ENCODE results near the gene COL6A2. TPM values are rescaled to one million over a fixed set of nuclear protein-coding genes. Genes with fewer than 3 reads are reported as not detected.
"Not testable (repeated sequence)": the region's sequence is repeated elsewhere in the genome, so short reads cannot be mapped to it uniquely, and the experiment has no call there.

Gene COL6A2
- total RNA-seq, 1 donor from 2014 or later: 37.1 TPM

DNA sequence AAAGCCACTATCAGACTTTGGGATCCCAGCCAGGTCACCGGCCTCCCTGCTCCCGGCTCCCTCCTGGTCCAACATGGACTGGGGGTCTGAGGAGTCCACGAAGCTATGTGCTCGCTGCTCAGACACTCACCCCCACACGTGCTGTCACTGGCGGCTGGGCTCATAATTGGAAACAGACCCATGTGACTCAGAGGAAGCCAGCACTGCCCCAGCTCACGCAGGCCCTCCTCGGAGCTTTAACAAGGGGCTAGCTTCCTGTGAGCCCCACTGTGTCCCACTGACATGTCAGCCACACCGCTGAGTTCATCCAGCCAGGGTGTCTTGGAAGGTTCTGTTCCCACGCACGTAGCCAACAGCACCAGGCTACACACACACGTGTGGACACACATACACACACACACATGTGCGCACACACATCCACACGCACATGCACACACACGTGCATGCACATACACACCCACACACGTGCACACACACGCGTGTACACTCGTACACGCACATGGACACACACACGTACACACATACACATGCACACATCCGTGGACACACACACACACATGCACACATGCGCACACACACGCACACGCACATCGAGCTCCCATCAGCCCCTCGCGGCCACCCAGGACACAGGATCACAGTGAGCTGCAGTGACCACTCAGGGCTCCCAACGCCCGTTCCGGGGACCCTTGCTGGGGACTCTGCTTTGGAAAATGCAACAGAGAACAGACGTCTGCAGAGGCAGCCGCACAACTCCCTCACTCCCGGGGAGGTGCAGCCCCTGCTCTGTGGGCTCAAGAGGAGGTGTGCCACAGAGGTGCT is 18.4 kb upstream of the COL6A2 start:
- DNase-seq: no peak

DNA sequence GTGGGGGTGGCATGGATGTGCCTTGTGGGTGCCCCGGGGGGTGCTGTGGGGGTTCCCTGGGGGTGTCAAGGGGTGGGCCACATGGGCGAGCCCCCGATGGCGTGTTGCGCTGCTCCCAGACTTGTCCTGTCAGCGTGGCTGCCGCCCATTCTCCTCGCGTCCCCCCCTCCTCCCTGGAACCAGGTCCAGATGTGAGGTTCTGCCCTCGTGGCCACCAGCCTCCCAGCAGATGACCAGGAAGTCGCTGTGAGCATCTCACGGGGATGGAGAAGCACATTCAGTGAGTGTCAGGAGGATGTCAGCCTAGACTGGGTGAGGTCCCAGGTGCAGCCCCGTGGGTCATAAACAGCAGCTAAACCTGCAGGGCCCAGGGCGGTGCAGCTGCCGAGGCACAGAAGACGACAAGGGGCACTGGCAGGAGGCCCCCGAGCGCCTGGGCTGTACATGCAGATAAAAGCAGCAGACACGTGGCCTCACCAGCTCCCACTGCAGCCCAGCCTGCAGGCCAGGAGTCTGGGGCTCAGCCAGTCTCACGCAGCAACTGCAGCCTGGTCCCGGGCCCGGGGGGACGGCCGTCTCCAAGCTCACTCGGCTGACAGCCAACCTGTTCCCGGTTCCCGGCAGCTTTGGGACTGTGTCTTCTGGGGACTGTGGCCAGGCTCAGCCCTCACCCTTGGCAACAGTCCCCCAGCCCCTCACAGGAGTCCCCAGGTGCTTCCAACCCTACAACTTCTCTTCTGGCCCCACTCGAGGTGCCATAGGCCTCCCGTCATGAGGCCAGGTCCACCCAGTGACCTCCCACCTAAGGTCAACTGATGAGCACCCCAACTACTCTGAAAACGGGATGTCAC is 17.5 kb upstream of the COL6A2 start:
- DNase-seq: no peak

DNA sequence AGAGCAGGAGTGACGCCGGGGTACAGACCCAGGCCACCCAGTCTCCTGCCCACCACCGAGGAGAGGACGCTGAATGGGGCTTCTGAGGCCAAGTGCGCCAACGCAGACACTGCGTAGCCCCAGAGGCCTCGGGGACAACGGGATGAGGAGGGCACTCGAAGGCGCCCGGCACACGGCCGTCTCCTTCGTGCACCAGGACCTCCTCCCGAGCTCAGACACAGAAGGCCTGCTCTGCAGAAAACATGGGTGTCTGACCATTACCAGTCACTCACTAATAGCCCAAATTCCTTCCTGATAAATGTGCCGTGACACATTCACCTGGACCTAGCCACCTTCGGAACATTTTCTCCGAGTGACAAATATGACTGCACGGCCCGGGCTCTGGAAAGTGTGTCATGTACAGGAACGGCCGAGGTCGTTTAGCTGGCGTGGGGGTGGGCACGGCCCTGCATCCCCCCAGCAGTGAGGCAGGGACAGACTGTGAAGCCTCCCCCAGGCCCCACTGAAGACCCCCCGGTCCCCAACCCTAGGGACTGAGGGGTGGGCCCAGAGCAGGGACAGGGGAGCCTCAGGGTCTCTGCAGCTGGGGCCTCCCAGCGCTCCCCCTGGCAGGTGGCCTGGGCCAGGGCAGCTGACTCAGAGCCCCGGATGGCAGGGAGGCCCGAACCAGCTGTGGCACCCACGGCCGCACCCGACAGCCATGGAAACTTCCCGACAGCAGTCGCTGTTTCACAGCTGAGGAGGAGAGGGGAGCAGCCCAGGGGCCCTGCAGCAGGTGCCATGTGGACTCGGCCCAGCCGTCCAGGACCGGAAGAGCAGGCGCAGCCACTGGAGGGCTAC is 16.7 kb upstream of the COL6A2 start:
- DNase-seq: no peak

DNA sequence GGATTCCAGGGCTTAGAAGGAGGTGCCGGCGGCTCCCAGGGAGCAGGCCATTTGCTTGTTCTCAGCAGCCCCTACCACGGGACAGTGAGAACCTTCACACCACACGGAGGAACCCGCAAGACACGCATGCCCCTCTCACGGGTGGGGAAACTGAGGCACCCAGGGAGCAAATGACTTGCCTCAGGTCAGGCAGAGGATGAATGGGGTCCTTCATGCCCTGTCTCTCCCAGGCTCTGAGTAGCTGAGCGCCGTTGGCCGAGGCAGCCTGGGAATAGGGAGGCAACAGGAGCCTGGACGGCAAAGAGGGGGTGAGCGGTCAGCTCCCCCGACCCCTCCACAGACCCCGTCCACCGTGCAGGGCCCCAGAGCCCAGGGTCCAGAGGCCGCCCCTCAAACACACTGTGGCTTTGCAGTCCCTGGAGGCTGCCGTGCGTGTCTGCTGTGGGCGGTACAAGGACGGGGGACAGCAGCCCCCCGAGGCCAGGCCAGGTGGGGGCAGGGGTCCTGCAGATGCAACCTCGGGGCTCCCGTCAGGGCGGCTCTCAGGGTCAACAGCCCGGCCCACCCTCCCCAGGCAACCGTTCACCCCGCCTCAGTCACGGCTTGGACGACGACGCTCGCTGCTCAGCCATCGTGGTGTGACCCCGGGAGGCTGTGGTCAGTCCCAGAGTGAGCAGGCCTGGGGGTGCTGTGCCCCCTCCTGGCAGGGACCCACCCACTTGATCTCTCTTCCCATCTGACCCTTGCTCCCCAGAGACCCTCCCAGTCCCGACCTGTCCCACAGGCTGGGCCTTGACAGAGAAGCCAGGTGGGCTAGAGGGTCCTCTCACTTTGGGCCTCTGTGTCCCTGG is 15.8 kb upstream of the COL6A2 start:
- DNase-seq: no peak

DNA sequence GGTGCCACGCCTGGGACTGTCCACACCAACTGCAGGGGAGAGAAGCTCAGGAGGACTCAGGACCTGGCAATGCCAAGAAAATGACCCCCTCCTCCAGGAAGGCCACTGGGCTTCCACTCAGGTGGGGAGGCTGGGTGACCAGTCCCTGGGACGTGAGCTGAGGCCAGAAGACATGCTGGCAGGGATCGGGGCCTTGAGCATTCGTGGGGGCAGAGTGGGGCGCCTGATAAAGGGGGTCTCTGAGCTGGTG is 15.3 kb upstream of the COL6A2 start:
- DNase-seq: no peak

DNA sequence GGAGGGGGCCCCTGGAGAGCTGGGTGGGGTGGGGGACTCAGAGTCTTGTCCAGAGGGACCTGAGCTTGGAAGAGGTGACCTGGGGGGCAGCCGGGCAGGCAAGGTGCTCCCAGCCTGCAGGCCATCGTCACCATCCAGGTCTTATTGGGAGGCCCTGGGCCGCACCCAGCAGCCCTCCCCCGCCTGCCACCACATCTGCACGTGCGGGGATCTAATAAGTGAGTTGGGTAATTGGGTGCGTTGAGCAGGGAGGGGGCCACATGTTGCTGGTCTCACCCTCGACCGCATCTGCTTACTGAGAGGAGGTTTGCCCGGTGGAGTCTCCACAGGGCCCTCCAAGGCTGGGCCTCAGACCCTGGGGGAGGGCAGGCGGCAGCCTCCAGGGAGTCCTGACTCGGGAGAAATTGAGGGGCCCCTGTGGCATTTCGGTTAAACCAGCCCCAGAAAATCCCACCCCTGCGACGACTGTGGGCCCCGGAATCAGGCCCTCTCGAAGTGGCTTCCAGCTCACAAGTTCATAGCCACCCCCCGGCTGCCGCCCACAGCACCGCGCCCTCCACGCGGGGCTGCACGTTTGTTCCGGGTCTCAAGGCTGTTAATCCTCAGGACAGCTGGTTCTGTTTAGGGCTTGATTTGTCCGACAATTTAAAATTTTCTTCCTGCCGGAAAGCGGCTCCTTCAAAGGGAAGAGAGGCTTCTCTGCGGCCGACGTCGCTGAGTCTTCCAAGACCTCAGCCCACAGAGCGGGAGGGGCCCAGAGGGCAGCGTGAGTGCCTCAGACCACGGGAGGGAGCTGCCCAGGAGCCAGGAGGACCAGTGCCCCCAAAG is 14.7 kb upstream of the COL6A2 start:
- DNase-seq: no peak

DNA sequence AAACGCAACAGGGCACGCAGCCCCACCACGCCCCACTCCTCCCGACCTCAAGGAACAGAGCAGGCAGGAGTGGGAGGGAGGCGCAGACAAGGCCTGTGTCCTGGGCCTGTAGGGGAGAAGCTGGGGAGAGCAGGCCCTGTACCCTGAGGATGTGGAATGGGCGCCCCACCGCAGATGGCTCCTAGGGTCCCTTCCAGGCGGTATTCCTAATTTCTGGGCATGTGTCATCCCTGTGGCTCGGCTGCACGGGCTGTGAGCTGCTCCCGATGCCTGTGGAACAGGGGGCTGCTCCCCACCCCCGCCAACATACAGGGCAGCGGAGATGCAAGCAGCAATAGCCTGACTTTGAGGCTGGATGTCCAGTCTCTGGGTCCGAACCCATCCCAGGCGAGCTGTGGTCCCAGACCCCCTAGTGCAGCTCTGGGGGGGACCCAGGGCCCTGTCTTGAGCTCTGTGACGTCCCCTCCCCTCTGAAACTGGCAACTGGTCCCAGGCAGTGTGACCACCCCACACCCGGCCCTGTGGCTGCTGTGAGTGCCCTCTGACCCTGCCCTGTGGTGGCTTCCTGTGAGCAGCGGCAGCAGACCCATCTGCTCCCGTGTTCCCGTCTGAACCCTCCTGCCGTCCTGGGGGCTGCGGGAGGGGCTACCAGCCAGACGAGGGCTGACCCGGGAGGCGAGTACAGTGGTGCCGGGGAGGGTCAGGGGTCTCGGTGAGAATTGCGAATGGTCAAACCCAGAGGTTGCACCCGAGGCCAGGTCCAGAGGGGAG is 13.9 kb upstream of the COL6A2 start:
- DNase-seq: no peak

DNA sequence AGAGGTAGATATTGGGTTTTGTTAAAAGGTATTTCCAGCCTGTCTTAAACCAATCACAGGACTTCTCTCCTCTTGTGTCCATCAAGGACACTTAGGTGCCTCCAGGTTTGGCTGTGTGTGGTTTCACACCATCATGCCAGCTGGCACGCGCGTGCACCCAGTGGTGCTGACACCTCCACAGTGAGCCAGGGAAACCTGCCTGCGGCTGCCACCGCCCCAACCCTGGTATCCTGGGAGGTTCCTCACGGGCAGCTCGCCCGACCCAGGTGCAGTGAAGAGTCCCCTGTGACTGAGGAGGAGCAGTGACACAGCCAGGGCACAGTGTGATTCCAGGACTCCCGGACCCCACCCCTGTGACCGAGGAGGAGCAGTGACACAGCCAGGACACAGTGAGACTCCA is 13.2 kb upstream of the COL6A2 start:
- DNase-seq: no peak

DNA sequence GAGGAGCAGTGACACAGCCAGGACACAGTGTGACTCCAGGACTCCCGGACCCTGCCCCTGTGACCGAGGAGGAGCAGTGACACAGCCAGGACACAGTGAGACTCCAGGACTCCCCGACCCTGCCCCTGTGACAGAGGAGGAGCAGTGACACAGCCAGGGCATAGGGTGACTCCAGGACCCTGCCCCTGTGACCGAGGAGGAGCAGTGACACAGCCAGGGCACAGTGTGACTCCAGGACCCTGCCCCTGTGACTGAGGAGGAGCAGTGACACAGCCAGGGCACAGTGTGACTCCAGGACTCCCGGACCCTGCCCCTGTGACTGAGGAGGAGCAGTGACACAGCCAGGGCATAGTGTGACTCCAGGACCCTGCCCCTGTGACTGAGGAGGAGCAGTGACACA is 12.7 kb upstream of the COL6A2 start:
- not testable (repeated sequence) for DNase-seq

DNA sequence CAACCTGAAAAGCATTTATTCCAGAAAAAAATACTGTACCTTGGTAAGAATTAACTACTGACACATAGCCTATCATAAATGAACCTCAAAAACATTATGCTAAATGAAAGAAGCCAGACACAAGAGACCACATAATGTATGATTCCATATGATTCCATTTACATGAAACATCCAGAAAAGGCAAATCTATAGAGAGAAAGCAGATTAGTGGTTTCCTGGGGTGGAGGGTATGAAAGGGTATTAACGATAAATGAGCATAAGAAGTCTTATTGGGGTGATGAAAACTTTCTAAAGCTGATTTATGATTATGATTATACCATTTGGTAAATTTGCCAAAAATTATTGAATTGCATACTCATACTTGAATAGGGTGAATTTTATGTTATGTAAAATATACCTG is 10.3 kb upstream of the COL6A2 start:
- DNase-seq: no peak

DNA sequence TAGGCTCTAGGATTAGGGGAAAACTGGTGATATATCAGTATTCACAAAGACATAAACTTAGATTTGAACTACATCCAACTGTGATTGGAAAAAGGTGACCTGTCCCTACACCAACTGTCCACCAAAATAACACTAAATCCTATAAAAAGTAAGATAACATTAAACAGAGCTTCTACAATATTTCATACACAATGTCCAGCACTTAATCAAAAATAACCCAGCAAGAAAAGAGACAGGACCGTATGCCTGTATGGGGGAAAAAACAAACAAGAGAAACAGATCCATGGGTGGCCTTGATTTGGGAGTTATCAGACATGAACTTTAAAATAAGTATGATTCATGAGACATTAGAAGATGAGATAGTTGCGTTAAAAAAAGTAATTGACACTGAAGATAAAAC is 9.7 kb upstream of the COL6A2 start:
- no peak for DNase-seq

DNA sequence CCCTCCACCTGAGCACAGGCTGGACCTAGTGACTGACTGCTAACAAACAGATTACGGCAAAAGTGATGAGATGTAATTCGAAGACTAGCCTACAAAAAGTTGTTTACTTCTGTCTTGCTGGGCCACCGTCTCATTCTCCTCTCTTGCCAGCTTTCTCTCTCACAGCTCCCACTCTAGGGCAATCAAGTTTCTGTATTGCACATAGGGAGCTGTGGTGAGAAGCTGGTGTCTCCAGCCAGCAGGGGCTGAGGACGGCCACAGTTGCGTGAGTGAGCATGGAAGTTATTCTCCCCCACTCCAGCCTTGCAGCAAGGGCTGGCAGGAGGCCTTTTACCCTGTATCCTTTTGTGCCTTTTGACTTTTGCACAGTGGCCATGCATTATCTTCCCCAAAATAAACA is 8.6 kb upstream of the COL6A2 start:
- no peak for DNase-seq

DNA sequence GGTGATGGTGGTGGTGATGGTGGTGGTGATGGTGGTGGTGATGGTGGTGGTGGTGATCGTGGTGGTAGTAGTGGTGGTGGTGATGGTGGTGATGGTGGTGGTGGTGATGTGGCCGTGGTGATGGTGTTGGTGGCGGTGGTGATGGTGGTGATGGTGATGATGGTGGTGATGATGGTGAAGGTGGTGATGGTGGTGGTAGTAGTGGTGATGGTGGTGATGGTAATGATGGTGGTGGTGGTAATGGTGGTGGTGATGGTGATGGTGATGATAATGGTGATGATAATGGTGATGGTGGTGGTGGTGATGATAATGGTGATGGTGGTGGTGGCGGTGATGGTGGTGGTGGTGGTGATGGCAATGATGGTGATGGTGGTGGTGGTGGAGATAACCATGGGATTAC is 6.8 kb upstream of the COL6A2 start:
- no peak for DNase-seq

DNA sequence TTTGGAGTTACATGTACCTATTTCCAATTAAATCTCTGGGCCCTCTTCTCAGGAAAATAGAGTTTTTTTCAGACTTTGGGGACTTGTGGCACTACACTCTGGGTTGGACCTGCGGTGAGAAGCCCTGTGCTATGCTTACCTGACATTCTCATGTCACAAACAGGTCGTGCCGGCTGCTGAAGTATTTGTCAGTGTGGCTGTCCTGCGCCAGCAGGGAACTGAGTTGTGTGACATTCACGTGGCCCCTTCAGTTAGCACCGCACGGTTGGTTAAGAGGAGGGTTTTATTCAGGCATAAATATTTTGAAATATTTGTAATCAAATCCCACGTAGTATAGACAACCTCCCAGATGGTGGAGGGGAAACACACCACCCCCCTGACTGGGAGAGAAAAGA is 6.3 kb upstream of the COL6A2 start:
- no peak for DNase-seq

DNA sequence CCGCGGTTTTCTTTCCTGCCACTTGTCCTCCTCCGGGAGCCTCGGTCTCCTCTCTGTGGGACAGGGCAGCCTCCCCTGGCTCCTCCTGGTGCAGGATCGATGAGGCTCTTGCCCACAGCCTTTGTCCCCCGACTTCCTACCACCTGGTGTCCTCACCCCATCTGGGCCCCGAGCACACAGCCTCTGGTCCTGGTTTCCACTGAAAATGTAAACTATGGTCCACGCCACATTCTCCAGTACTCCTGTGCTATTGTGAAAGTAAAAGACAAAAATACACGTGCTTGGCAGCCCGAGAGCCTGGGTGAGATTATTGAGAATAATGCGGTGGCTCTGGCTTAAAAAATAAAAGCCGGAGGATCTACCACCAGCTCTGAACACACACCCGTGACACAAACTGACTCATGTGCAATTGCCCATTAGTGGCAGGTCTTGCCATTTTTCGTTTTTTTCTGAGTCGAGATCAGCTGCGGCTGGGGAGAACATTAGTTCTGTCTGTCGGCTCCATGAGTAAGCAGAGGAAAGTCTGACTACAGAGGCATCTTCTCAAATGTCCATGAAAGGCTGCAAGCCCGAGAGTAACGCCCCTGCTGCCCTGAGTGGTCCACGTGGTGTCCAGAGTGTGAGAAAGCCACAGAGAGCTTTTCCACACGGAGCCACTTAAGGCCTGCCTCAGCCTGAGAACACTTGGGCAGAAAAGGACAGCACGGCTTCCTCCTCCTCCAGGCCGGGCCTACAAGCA is 5.7 kb upstream of the COL6A2 start:
- DNase-seq: no peak

DNA sequence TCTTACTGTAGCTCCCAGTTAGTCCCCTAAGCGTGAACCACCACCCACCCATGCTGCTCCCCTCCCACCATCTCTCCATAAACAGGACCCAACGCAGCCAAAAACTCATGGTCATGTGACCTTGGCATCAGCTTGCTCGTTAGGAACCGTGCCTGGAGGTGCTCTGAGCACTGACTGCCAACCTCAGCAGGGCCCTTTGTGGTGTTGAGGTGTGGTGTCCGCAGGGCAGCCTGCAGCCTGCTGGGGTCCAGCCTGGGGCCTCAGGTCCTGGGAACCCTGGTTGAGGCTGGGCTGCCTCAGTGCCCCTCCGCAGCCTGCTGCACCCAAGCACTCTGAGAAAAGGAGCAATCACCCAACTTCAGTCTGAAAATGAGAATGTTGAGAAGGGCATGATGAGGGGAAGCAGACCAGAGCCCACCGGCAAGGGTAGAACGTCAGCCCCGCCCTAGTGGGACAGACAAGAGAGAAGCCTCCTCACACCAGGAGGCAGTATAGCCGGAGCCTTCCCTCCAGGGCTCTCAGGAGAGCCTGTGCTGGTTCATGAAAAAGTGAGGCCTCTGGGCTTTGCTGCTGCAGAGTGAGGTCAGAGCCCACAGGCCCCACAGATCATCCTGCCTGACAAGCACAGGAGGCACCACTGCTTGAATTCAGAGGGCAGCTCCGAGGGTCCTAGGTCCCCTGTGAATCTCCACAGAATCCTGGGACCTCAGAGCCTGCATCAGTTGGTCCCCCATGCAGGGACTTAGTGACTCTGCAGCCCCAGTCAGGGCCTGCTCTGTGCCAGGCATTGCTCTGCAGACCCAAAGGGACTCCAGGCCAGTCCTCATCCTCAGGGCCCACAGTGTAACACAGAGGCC is 4.9 kb upstream of the COL6A2 start:
- DNase-seq: no peak

DNA sequence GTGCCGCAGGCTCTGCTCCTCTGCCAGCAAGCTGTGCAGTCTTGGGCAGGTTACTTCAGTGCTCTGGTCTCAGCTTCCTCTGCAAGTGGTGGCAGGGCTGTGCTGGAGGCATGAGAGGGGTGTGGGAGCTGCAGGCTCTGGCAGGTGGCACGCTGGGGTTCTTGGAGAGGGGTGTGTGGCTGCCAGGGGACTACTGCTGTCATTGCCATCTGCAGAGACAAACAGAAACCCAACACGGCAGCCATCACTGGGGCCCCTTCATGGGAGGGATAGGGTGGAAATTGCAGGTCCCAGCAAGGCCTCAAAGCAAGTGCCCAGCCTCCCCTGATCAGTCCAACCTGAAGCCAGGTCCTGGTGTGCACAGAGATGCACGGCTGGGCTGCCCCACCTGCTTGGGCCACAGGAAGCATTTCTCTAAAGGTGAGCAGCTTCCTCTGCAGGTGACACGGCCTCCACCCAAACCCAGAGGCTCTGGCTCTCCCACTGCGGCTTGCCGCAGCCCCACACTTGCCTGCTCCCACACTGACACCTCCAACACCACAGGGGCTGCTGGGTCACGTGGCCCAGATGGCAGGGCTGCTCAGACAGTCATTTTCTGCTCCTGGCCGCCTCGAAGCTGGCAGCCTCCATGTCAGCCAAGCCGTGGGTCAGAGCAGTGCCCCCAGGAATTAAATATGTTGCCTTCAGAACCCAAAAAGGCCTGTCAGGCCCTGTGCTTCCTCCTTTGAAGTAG is 4.1 kb upstream of the COL6A2 start:
- DNase-seq: no peak
